Prostate gland (tissue), 2 donors: ENCODE data around the gene CECR2. TPM values are rescaled to one million over a fixed set of nuclear protein-coding genes. Genes with fewer than 3 reads are reported as not detected.

Experiments
- DNase-seq: peaks from one replicate; pipeline ENCODE4 v3.0.0-alpha.2; 2019; ENCODE audit warnings: low spot score
- H3K27ac ChIP-seq, 2 donors: fragments of 200-600 bp; sonication (generic); 2 replicates each; pipeline ENCODE4 v1.5.1; 2017 to 2019
- H3K27me3 ChIP-seq: fragments of 200-600 bp; sonication (generic); replicated peaks from 2 replicates; pipeline ENCODE4 v1.5.1; 2019; ENCODE audit not compliant: insufficient read depth
- H3K36me3 ChIP-seq, 2 donors: fragments of 200-600 bp; sonication (generic); 1 replicate in 1 of 2; 2 replicates in 1 of 2; pipeline versions ENCODE4 v1.5.1 to v1.8.1; 2017 to 2019
- H3K4me1 ChIP-seq: fragments of 200-600 bp; sonication (generic); replicated peaks from 2 replicates; pipeline ENCODE4 v1.5.1; 2019
- H3K4me3 ChIP-seq, 2 donors: fragments of 200-600 bp; sonication (generic); 2 replicates each; pipeline ENCODE4 v1.5.1; 2017 to 2019
- H3K9me3 ChIP-seq: fragments of 200-600 bp; sonication (generic); 2 replicates; pipeline ENCODE4 v1.5.1; 2017
- POLR2A ChIP-seq: fragments of 450-650 bp; IDR thresholded peaks from one replicate; pipeline ENCODE4 v1.6.1; 2016; ENCODE audit warnings: antibody characterized with exemption, mild to moderate bottlenecking
- POLR2AphosphoS5 ChIP-seq: sonication (generic); formaldehyde crosslinking; IDR thresholded peaks from one replicate; pipeline ENCODE4 v1.6.1; 2017; ENCODE audit warnings: antibody characterized with exemption
- WGBS: methylation state at CpG from one replicate; pipeline ENCODE4 v1.1.5; 2018; 5-methylcytosine and 5-hydroxymethylcytosine counted together
- intact Hi-C: fragments of 100-400 bp; cut with DNase I; formaldehyde crosslinking; loops from one replicate; pipeline ENCODE4 v1.14.2; 2022
- total RNA-seq, 2 donors: library from RNA; depleted of rRNA; stranded (reverse); fragments of >200 nt; gene quantifications; one replicate each; pipeline ENCODE4 v1.1.0, GENCODE V29; 2016
- TF ChIP-seq, protein P1 (sequence below), 4 experiments: fragments of 200-600 bp in 2 of 4; fragments of 450-650 bp in 2 of 4; sonication (generic) in 2 of 4; IDR thresholded peaks; 1 replicate in 3 of 4; 2 replicates in 1 of 4; pipeline ENCODE4 v1.5.1; 2016 to 2019; ENCODE audit warnings: antibody characterized with exemption in 4 of 4, mild to moderate bottlenecking in 2 of 4, moderate library complexity in 2 of 4

Gene CECR2
- total RNA-seq, 2 donors from 2014 or later: 3.1 to 10.1 TPM

DNA sequence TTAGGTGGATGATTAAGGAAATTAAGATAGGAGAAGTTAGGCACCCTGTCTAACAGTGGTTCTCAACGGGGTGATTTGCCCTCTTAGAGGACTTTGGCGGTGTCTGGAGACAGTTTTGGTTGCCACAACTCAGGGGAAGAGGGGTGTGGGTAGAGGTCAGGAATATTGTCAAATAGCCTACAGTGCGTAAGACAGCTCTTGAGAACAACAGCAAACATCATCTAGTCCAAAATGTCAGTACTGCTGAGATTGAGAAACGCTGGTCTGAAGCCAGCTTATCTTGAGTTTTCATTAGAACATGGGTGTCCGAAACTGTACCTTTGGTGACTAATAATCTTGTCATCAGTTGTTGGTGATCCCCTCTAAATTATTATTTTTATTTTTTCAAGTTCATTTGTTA lies 38.4 kb downstream of the CECR2 start:
- H3K4me3 ChIP-seq: no peak overlapping the region
- intact Hi-C loops: no loop called here
- H3K36me3 ChIP-seq: no peaks in the 10 kb centered on the region
- H3K27me3 ChIP-seq: no peaks in the 10 kb centered on the region
- H3K4me1 ChIP-seq: no peaks in the 10 kb centered on the region
- TF ChIP-seq POLR2A (no peak), POLR2AphosphoS5 (no peak)
- TF ChIP-seq, protein P1, sequence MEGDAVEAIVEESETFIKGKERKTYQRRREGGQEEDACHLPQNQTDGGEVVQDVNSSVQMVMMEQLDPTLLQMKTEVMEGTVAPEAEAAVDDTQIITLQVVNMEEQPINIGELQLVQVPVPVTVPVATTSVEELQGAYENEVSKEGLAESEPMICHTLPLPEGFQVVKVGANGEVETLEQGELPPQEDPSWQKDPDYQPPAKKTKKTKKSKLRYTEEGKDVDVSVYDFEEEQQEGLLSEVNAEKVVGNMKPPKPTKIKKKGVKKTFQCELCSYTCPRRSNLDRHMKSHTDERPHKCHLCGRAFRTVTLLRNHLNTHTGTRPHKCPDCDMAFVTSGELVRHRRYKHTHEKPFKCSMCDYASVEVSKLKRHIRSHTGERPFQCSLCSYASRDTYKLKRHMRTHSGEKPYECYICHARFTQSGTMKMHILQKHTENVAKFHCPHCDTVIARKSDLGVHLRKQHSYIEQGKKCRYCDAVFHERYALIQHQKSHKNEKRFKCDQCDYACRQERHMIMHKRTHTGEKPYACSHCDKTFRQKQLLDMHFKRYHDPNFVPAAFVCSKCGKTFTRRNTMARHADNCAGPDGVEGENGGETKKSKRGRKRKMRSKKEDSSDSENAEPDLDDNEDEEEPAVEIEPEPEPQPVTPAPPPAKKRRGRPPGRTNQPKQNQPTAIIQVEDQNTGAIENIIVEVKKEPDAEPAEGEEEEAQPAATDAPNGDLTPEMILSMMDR (IDR thresholded peaks at IDR 0.05): no peak
- no peaks in the 10 kb centered on the region for H3K9me3 ChIP-seq
- 76% methylated on average over 5 of the region's 5 CpGs for WGBS
- DNase-seq: no peak
- H3K27ac ChIP-seq: no peak overlapping the region

DNA sequence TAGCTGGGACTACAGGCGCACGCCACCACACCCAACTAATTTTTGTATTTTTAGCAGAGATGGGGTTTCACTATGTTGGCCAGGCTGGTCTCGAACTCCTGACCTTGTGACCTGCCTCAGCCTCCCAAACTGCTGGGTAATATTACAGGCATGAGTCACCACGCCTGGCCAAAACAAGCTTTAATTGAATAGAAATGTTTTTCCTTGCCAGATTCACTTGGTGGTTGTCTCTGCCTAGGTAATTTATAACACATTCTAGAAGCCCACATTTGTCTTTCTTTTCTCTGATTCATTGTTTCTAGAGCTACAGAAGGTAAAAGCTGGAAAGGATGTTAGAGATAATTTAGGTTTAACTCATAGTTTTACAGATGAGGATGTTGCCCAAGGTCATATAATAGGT lies 41.3 kb downstream of the CECR2 start:
- Histone ChIP-seq H3K27ac (no peak overlapping the region), H3K36me3 (no peaks in the 10 kb centered on the region), H3K9me3 (no peaks in the 10 kb centered on the region), H3K4me1 (no peaks in the 10 kb centered on the region), H3K27me3 (no peaks in the 10 kb centered on the region), H3K4me3 (no peak overlapping the region)
- 88% methylated on average over 4 of the region's 4 CpGs for WGBS
- TF ChIP-seq, protein P1 (IDR thresholded peaks at IDR 0.05): no peak
- no peak for TF ChIP-seq POLR2AphosphoS5
- TF ChIP-seq POLR2A: no peak
- intact Hi-C loops: no loop called here
- DNase-seq: no peak

DNA sequence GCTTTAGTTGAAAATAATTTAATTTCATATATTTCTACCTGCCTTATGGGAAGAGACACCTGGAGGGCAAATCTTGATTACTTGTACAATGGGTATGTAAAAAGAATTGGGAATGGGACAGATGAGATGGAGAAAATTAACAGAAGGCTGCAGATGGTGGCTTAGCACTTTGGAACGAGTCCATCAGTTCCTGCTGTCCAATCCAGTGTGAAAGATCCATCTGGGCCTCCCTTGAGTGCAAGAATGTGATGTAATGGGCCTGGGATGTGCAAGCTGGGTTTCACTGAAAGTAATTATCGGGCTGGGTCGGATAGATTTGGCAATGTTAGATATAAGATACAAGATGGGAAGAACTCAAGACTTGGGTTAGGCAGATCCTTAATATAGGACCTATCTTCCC lies 42.0 kb downstream of the CECR2 start:
- DNase-seq: no peak
- no peaks in the 10 kb centered on the region for H3K4me1 ChIP-seq
- no peaks in the 10 kb centered on the region for H3K9me3 ChIP-seq
- WGBS: 48% methylated on average over 3 of the region's 3 CpGs
- no peak overlapping the region for H3K27ac ChIP-seq
- no peak overlapping the region for H3K4me3 ChIP-seq
- no peaks in the 10 kb centered on the region for H3K36me3 ChIP-seq
- TF ChIP-seq POLR2A (no peak), POLR2AphosphoS5 (no peak)
- TF ChIP-seq, protein P1 (IDR thresholded peaks at IDR 0.05): no peak
- H3K27me3 ChIP-seq: no peaks in the 10 kb centered on the region
- intact Hi-C loops: no loop called here

DNA sequence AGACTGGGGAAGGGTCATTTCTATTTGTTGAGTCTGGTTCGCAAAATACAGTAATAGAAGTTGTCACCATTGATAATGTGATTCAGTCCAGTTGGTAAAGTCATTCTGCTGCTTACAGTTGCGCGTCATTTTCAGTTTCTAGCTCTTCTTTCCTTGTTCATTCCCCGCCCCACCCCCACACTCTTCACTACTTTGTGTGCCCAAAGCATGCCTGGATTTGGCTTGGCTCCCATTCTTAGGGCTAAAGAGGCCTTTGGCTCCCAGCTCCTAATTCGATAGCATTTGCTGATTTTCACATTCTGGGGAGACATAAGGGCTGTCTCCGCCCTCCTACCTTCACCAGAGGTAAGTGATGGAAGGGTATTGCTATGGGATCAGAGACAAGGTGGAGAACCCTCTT lies 43.0 kb downstream of the CECR2 start:
- Histone ChIP-seq H3K27ac (no peak overlapping the region), H3K4me3 (no peak overlapping the region), H3K4me1 (no peaks in the 10 kb centered on the region), H3K27me3 (no peaks in the 10 kb centered on the region), H3K9me3 (no peaks in the 10 kb centered on the region), H3K36me3 (no peaks in the 10 kb centered on the region)
- intact Hi-C loops: no loop called here
- no peak for DNase-seq
- TF ChIP-seq, protein P1 (IDR thresholded peaks at IDR 0.05): no peak
- no peak for TF ChIP-seq POLR2AphosphoS5
- no peak for TF ChIP-seq POLR2A
- WGBS: 86% methylated on average over 6 of the region's 6 CpGs

DNA sequence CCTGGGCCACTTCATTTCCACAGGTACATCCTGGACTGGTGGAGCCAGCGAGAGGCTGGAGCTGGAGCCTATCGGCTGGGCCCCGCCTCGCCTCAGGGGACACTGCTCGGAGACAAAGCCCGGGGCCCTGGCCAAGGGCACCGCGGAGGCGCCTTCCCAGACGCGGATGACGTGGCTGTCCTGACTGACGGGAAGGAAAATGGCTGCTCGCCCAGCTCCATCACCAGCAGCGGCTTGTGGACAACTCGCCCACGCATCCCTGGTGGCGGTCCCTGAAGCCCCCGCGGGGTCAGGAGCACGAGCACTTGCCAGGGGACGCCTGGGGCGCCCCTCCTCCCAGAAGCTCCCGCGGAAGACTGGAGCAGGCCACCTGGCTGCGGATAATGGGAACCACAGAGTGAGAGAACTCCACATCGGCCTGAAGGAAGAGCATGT lies 49.6 kb downstream of the CECR2 start:
- H3K9me3 ChIP-seq: no peaks in the 10 kb centered on the region
- H3K4me1 ChIP-seq: no peaks in the 10 kb centered on the region
- DNase-seq: no peak
- TF ChIP-seq, protein P1 (IDR thresholded peaks at IDR 0.05): no peak
- no peak for TF ChIP-seq POLR2AphosphoS5
- intact Hi-C loops: no loop called here
- no peaks in the 10 kb centered on the region for H3K36me3 ChIP-seq
- H3K27ac ChIP-seq: no peak overlapping the region
- 93% methylated on average over 26 of the region's 27 CpGs for WGBS
- H3K4me3 ChIP-seq: no peak overlapping the region
- no peaks in the 10 kb centered on the region for H3K27me3 ChIP-seq
